Measurements from ENCODE around the gene LAMP1.
"Not testable (repeated sequence)": the region's sequence is repeated elsewhere in the genome, so short reads cannot be mapped to it uniquely, and the experiment has no call there.

The LAMP1 gene

GRCh38 chr13:113304121-113304520 is 7.1 kb downstream of the LAMP1 start:
- Mint-ChIP-seq H3K9me3 (no peaks in the 10 kb centered on the region), H3K27me3 (no peaks in the 10 kb centered on the region), H3K27ac (ENCODE audit: low read depth) (peak overlapping the region; percentile 46), H3K36me3 (ENCODE audit: insufficient read depth) (peaks cover 22% of the 10 kb centered on the region), H3K4me3 (no peak overlapping the region), H3K4me1 (peaks cover 36% of the 10 kb centered on the region)
- no peak for ATAC-seq (replicated peaks; ENCODE audit: extremely low read depth, poor library complexity, severe bottlenecking)
- no peak for DNase-seq (ENCODE audit: low spot score in 2 of 2)

GRCh38 chr13:113305208-113305607 is 8.2 kb downstream of the LAMP1 start:
- no peak for DNase-seq (ENCODE audit: low spot score in 2 of 2)
- no peak for ATAC-seq (replicated peaks; ENCODE audit: extremely low read depth, poor library complexity, severe bottlenecking)
- Mint-ChIP-seq H3K9me3 (no peaks in the 10 kb centered on the region), H3K27ac (ENCODE audit: low read depth) (no peak overlapping the region), H3K27me3 (no peaks in the 10 kb centered on the region), H3K4me3 (no peak overlapping the region), H3K4me1 (peaks cover 36% of the 10 kb centered on the region), H3K36me3 (ENCODE audit: insufficient read depth) (peaks cover 28% of the 10 kb centered on the region)

GRCh38 chr13:113307491-113307890 is 10.5 kb downstream of the LAMP1 start:
- no peak for ATAC-seq (replicated peaks; ENCODE audit: extremely low read depth, poor library complexity, severe bottlenecking)
- Mint-ChIP-seq H3K4me3 (no peak overlapping the region), H3K27me3 (no peaks in the 10 kb centered on the region), H3K27ac (ENCODE audit: low read depth) (no peak overlapping the region), H3K9me3 (no peaks in the 10 kb centered on the region), H3K36me3 (ENCODE audit: insufficient read depth) (peaks cover 41% of the 10 kb centered on the region), H3K4me1 (peaks cover 35% of the 10 kb centered on the region)
- no peak for DNase-seq (ENCODE audit: low spot score in 2 of 2)

- ATAC-seq (replicated peaks; ENCODE audit: extremely low read depth, poor library complexity, severe bottlenecking) (no peak), DNase-seq (ENCODE audit: low spot score in 2 of 2) (no peak)
- peaks cover 46% of the 10 kb centered on the region for H3K36me3 Mint-ChIP-seq (ENCODE audit: insufficient read depth)
- peaks cover 23% of the 10 kb centered on the region for H3K4me1 Mint-ChIP-seq
- no peaks in the 10 kb centered on the region for H3K9me3 Mint-ChIP-seq
- H3K4me3 Mint-ChIP-seq: no peak overlapping the region
- H3K27me3 Mint-ChIP-seq: no peaks in the 10 kb centered on the region
- no peak overlapping the region for H3K27ac Mint-ChIP-seq (ENCODE audit: low read depth)
Measured at GRCh38 chr13:113309473-113309872, 12.4 kb downstream of the LAMP1 start.

GRCh38 chr13:113314112-113314511 is 17.1 kb downstream of the LAMP1 start:
- H3K9me3 Mint-ChIP-seq; H3K27ac Mint-ChIP-seq (ENCODE audit: low read depth); ATAC-seq (replicated peaks; ENCODE audit: extremely low read depth, poor library complexity, severe bottlenecking); DNase-seq (ENCODE audit: low spot score in 2 of 2); H3K27me3 Mint-ChIP-seq; H3K4me3 Mint-ChIP-seq: not testable (repeated sequence)
- Mint-ChIP-seq H3K36me3 (ENCODE audit: insufficient read depth) (peaks cover 45% of the 10 kb centered on the region), H3K4me1 (peaks cover 17% of the 10 kb centered on the region)

- H3K9me3 Mint-ChIP-seq; H3K4me3 Mint-ChIP-seq; ATAC-seq (replicated peaks; ENCODE audit: extremely low read depth, poor library complexity, severe bottlenecking); H3K27me3 Mint-ChIP-seq; H3K27ac Mint-ChIP-seq (ENCODE audit: low read depth); DNase-seq (ENCODE audit: low spot score in 2 of 2): not testable (repeated sequence)
- H3K36me3 Mint-ChIP-seq (ENCODE audit: insufficient read depth): peaks cover 39% of the 10 kb centered on the region
- peaks cover 17% of the 10 kb centered on the region for H3K4me1 Mint-ChIP-seq
Measured at GRCh38 chr13:113314895-113315470, 17.9 kb downstream of the LAMP1 start.

- Mint-ChIP-seq H3K27ac (ENCODE audit: low read depth) (no peak overlapping the region), H3K27me3 (no peaks in the 10 kb centered on the region), H3K4me1 (peaks cover 14% of the 10 kb centered on the region), H3K9me3 (no peaks in the 10 kb centered on the region), H3K4me3 (no peak overlapping the region), H3K36me3 (ENCODE audit: insufficient read depth) (peaks cover 38% of the 10 kb centered on the region)
- DNase-seq (ENCODE audit: low spot score in 2 of 2): no peak
- ATAC-seq (replicated peaks; ENCODE audit: extremely low read depth, poor library complexity, severe bottlenecking): no peak
Measured at GRCh38 chr13:113315992-113316391, 19.0 kb downstream of the LAMP1 start.

- H3K9me3 Mint-ChIP-seq: no peaks in the 10 kb centered on the region
- H3K27ac Mint-ChIP-seq (ENCODE audit: low read depth): no peak overlapping the region
- DNase-seq (ENCODE audit: low spot score in 2 of 2): no peak
- peaks cover 40% of the 10 kb centered on the region for H3K36me3 Mint-ChIP-seq (ENCODE audit: insufficient read depth)
- peaks cover 12% of the 10 kb centered on the region for H3K4me1 Mint-ChIP-seq
- H3K27me3 Mint-ChIP-seq: no peaks in the 10 kb centered on the region
- ATAC-seq (replicated peaks; ENCODE audit: extremely low read depth, poor library complexity, severe bottlenecking): no peak
- H3K4me3 Mint-ChIP-seq: no peak overlapping the region
Measured at GRCh38 chr13:113317031-113317430, 20.0 kb downstream of the LAMP1 start.

GRCh38 chr13:113318956-113319355 is 21.9 kb downstream of the LAMP1 start:
- peaks cover 7% of the 10 kb centered on the region for H3K4me1 Mint-ChIP-seq
- H3K27ac Mint-ChIP-seq (ENCODE audit: low read depth): no peak overlapping the region
- H3K9me3 Mint-ChIP-seq: no peaks in the 10 kb centered on the region
- no peaks in the 10 kb centered on the region for H3K27me3 Mint-ChIP-seq
- peaks cover 41% of the 10 kb centered on the region for H3K36me3 Mint-ChIP-seq (ENCODE audit: insufficient read depth)
- no peak for ATAC-seq (replicated peaks; ENCODE audit: extremely low read depth, poor library complexity, severe bottlenecking)
- H3K4me3 Mint-ChIP-seq: no peak overlapping the region
- no peak for DNase-seq (ENCODE audit: low spot score in 2 of 2)

GRCh38 chr13:113319371-113319770 is 22.3 kb downstream of the LAMP1 start:
- DNase-seq (ENCODE audit: low spot score in 2 of 2) (no peak), ATAC-seq (replicated peaks; ENCODE audit: extremely low read depth, poor library complexity, severe bottlenecking) (no peak)
- no peaks in the 10 kb centered on the region for H3K9me3 Mint-ChIP-seq
- peaks cover 7% of the 10 kb centered on the region for H3K4me1 Mint-ChIP-seq
- H3K27me3 Mint-ChIP-seq: no peaks in the 10 kb centered on the region
- no peak overlapping the region for H3K27ac Mint-ChIP-seq (ENCODE audit: low read depth)
- H3K36me3 Mint-ChIP-seq (ENCODE audit: insufficient read depth): peaks cover 43% of the 10 kb centered on the region
- H3K4me3 Mint-ChIP-seq: no peak overlapping the region

- ATAC-seq (replicated peaks; ENCODE audit: extremely low read depth, poor library complexity, severe bottlenecking) (no peak), DNase-seq (ENCODE audit: low spot score in 2 of 2) (no peak)
- Mint-ChIP-seq H3K36me3 (ENCODE audit: insufficient read depth) (peaks cover 49% of the 10 kb centered on the region), H3K27ac (ENCODE audit: low read depth) (no peak overlapping the region), H3K27me3 (no peaks in the 10 kb centered on the region), H3K4me1 (no peaks in the 10 kb centered on the region), H3K4me3 (no peak overlapping the region), H3K9me3 (no peaks in the 10 kb centered on the region)
Measured at GRCh38 chr13:113320226-113320875, 23.3 kb downstream of the LAMP1 start.

- ATAC-seq (replicated peaks; ENCODE audit: extremely low read depth, poor library complexity, severe bottlenecking): no peak
Measured at GRCh38 chr13:113321546-113321945, 24.5 kb downstream of the LAMP1 start.

GRCh38 chr13:113322043-113322461 is 25.0 kb downstream of the LAMP1 start:
- no peak for DNase-seq (ENCODE audit: low spot score in 2 of 2)
- no peak for ATAC-seq (replicated peaks; ENCODE audit: extremely low read depth, poor library complexity, severe bottlenecking)
- Mint-ChIP-seq H3K27me3 (no peaks in the 10 kb centered on the region), H3K4me3 (no peak overlapping the region), H3K9me3 (no peaks in the 10 kb centered on the region), H3K4me1 (no peaks in the 10 kb centered on the region), H3K27ac (ENCODE audit: low read depth) (no peak overlapping the region), H3K36me3 (ENCODE audit: insufficient read depth) (peaks cover 41% of the 10 kb centered on the region)

More at GRCh38 chr13:113321546-113321945, 24.5 kb downstream of the LAMP1 start:
- no peak overlapping the region for H3K27ac Mint-ChIP-seq (ENCODE audit: low read depth)
- H3K27me3 Mint-ChIP-seq: no peaks in the 10 kb centered on the region
- peaks cover 46% of the 10 kb centered on the region for H3K36me3 Mint-ChIP-seq (ENCODE audit: insufficient read depth)
- no peaks in the 10 kb centered on the region for H3K4me1 Mint-ChIP-seq
- H3K4me3 Mint-ChIP-seq: no peak overlapping the region
- no peak for DNase-seq (ENCODE audit: low spot score in 2 of 2)
- H3K9me3 Mint-ChIP-seq: no peaks in the 10 kb centered on the region

Data from central memory CD8-positive, alpha-beta T cell (primary cell).